HepG2 (cell line): ENCODE results near the gene EPS8L3. TPM values are rescaled to one million over a fixed set of nuclear protein-coding genes. Genes with fewer than 3 reads are reported as not detected.

Source experiments
- ATAC-seq: fragments of 200-7000 bp; cut with Tn5 transposase; 3 replicates; pipeline ENCODE4 v1.9.1; 2020; ENCODE audit warnings: mild to moderate bottlenecking, moderate library complexity
- BruUV-seq: library from RNA; stranded (reverse); fragments of 400-500 nt; replicated peaks from 2 replicates; lab custom pipeline; 2021; lab: Mats Ljungman, UMichigan
- CTCF ChIA-PET: fragments of 300-600 bp; formaldehyde crosslinking; extraction: SDS; loops from one replicate; lab custom pipeline; 2021; ENCODE audit warnings: low total read pairs, inconsistent platforms, low intra/inter-chr PET ratio; lab: Yijun Ruan, JAX
- POLR2A ChIA-PET: fragments of 350-600 bp; sonication (Branson Sonifier 250); formaldehyde crosslinking; loops from one replicate; lab custom pipeline; 2020; ENCODE audit warnings: antibody characterized with exemption, inconsistent platforms; lab: Yijun Ruan, JAX
- DNase-seq: peaks from one replicate; pipeline ENCODE4 v3.0.0-alpha.2; 2015; ENCODE audit warnings: low spot score
- FAIRE-seq: peaks from 3 replicates; lab custom pipeline; 2011; peaks lifted over from hg19 to GRCh38; lab: Jason Lieb, UNC
- H2AFZ ChIP-seq: one replicate; pipeline ENCODE4 v1.6.1; 2011; ENCODE audit warnings: low read length, inconsistent platforms
- H3K27ac ChIP-seq: fragments of 300-600 bp; 3 replicates; pipeline ENCODE4 v1.8.0; 2011; ENCODE audit warnings: mixed run types, mild to moderate bottlenecking, mixed read lengths, low read length, inconsistent platforms; ENCODE audit not compliant: insufficient read depth; ENCODE audit errors: extremely low read length
- H3K27me3 ChIP-seq, 2 experiments: fragments of 200-600 bp in 1 of 2; 2 replicates in 1 of 2; 3 replicates in 1 of 2; pipeline versions ENCODE4 v1.6.0 to v1.8.0; 2011; ENCODE audit warnings: low read length in 2 of 2, mild to moderate bottlenecking in 2 of 2, moderate library complexity in 2 of 2, inconsistent platforms in 1 of 2; ENCODE audit not compliant: insufficient read depth in 2 of 2, control insufficient read depth in 1 of 2
- H3K36me3 ChIP-seq, 2 experiments: fragments of 200-600 bp in 1 of 2; replicated peaks in 1 of 2; 2 replicates in 1 of 2; 3 replicates in 1 of 2; pipeline versions ENCODE4 v1.5.1 to v1.8.0; 2011; ENCODE audit warnings: low read length in 2 of 2, inconsistent platforms in 1 of 2; ENCODE audit not compliant: insufficient read depth in 2 of 2, control insufficient read depth in 1 of 2
- H3K4me1 ChIP-seq: 2 replicates; pipeline ENCODE4 v1.5.1; 2012; ENCODE audit warnings: low read length, inconsistent platforms; ENCODE audit not compliant: insufficient read depth
- H3K4me2 ChIP-seq: 2 replicates; pipeline ENCODE4 v1.6.0; 2011; ENCODE audit warnings: low read depth, low read length, inconsistent platforms
- H3K4me3 ChIP-seq, 3 experiments: fragments of 200-600 bp in 1 of 3; sonication (generic), shearing (Covaris generic) in 1 of 3; replicated peaks in 1 of 3; 2 replicates each; pipeline ENCODE4 v1.5.1; 2011 to 2016; ENCODE audit warnings: low read length in 3 of 3, inconsistent platforms in 2 of 3, low read depth in 2 of 3, mild to moderate bottlenecking in 2 of 3, control low read depth in 1 of 3, mixed read lengths in 1 of 3; ENCODE audit not compliant: insufficient read depth in 1 of 3
- H3K79me2 ChIP-seq: one replicate; pipeline ENCODE4 v1.6.1; 2011; ENCODE audit warnings: low read length, inconsistent platforms; ENCODE audit not compliant: insufficient read depth
- H3K9ac ChIP-seq: 2 replicates; pipeline ENCODE4 v1.6.0; 2011; ENCODE audit warnings: mild to moderate bottlenecking, low read depth, low read length, inconsistent platforms; ENCODE audit not compliant: insufficient read depth
- H3K9me3 ChIP-seq: 2 replicates; pipeline ENCODE4 v1.5.1; 2012; ENCODE audit warnings: mild to moderate bottlenecking, low read length
- H4K20me1 ChIP-seq: 2 replicates; pipeline ENCODE4 v1.6.0; 2011; ENCODE audit warnings: inconsistent platforms, mild to moderate bottlenecking, low read length, moderate library complexity; ENCODE audit not compliant: insufficient read depth
- BRF2 ChIP-seq: sonication (generic); formaldehyde crosslinking; IDR thresholded peaks from 2 replicates; pipeline ENCODE4 v1.8.1; 2022; ENCODE audit warnings: mild to moderate bottlenecking, missing genetic modification reagents
- CEBPB ChIP-seq: IDR thresholded peaks from 2 replicates; pipeline ENCODE4 v1.6.1; 2011; ENCODE audit warnings: low read depth, low read length, improper control_type of control experiment, borderline replicate concordance
- DZIP1 ChIP-seq: sonication (generic); formaldehyde crosslinking; IDR thresholded peaks from 2 replicates; pipeline ENCODE4 v1.5.0; 2020; ENCODE audit warnings: mild to moderate bottlenecking, missing genetic modification reagents
- HINFP ChIP-seq: sonication (generic); formaldehyde crosslinking; IDR thresholded peaks from 2 replicates; pipeline ENCODE4 v1.4.0; 2020; ENCODE audit warnings: low read depth, mild to moderate bottlenecking, missing genetic modification reagents
- NFIC ChIP-seq: IDR thresholded peaks from 2 replicates; pipeline ENCODE4 v1.6.1; 2012; ENCODE audit warnings: mild to moderate bottlenecking, low read length, inconsistent platforms
- POLR2G ChIP-seq: fragments of 200-400 bp; formaldehyde crosslinking; IDR thresholded peaks from 2 replicates; pipeline ENCODE4 v1.6.1; 2018; ENCODE audit warnings: mild to moderate bottlenecking, low read depth, low read length, moderate library complexity
- SMARCC2 ChIP-seq: fragments of 450-650 bp; IDR thresholded peaks from 2 replicates; pipeline ENCODE4 v1.6.1; 2017; ENCODE audit warnings: antibody characterized with exemption, mild to moderate bottlenecking
- ZNF10 ChIP-seq: sonication (generic); formaldehyde crosslinking; IDR thresholded peaks from 2 replicates; pipeline ENCODE4 v1.4.0; 2020; ENCODE audit warnings: mild to moderate bottlenecking, low read depth, missing genetic modification reagents, borderline replicate concordance
- ZNF121 ChIP-seq: sonication (generic); formaldehyde crosslinking; IDR thresholded peaks from 2 replicates; pipeline ENCODE4 v1.5.0; 2020; ENCODE audit warnings: mild to moderate bottlenecking, missing genetic modification reagents
- ZNF569 ChIP-seq: sonication (generic); formaldehyde crosslinking; IDR thresholded peaks from 2 replicates; pipeline ENCODE4 v1.5.0; 2020; ENCODE audit warnings: mild to moderate bottlenecking, missing genetic modification reagents, moderate library complexity, borderline replicate concordance
- ZNF674 ChIP-seq: sonication (generic); formaldehyde crosslinking; IDR thresholded peaks from 2 replicates; pipeline ENCODE4 v1.5.0; 2020; ENCODE audit warnings: low read depth, mild to moderate bottlenecking, missing genetic modification reagents
- ZNF746 ChIP-seq: sonication (generic); formaldehyde crosslinking; IDR thresholded peaks from 2 replicates; pipeline ENCODE4 v1.8.0; 2022; ENCODE audit warnings: mild to moderate bottlenecking, missing genetic modification reagents
- ZNF816 ChIP-seq: sonication (generic); formaldehyde crosslinking; IDR thresholded peaks from 2 replicates; pipeline ENCODE4 v1.8.0; 2022; ENCODE audit warnings: missing genetic modification reagents, mild to moderate bottlenecking, borderline replicate concordance
- ZSCAN22 ChIP-seq: sonication (generic); formaldehyde crosslinking; IDR thresholded peaks from 2 replicates; pipeline ENCODE4 v1.4.0; 2020; ENCODE audit warnings: mild to moderate bottlenecking, missing genetic modification reagents
- ZSCAN9 ChIP-seq: IDR thresholded peaks from 2 replicates; pipeline ENCODE4 v1.6.1; 2016; ENCODE audit warnings: borderline replicate concordance
- whole genome bisulfite sequencing: methylation state at CpG from one replicate; pipeline ENCODE4 v1.1.6; 2017; ENCODE audit warnings: low lambda C conversion rate; 5-methylcytosine and 5-hydroxymethylcytosine counted together
- in situ Hi-C: cut with HindIII; loops from 2 replicates; pipeline ENCODE4 v1.10.0; 2017; ENCODE audit warnings: low pct_unique_long_range_greater_than_20kb; ENCODE audit not compliant: extremely low pct_ligation_motif_present
- intact Hi-C: fragments of 100-400 bp; cut with micrococcal nuclease; formaldehyde crosslinking; loops from one replicate; pipeline ENCODE4 v1.10.0; 2022; ENCODE audit not compliant: unreplicated experiment
- polyA plus RNA-seq, 8 experiments: library from polyadenylated mRNA; depleted of rRNA in 3 of 8; stranded (reverse) in 7 of 8; unstranded in 1 of 8; fragments of >200 nt; fragmentation: Illumina TruSeq in 4 of 8; extraction: Trizol in 4 of 8; gene quantifications; 2 replicates each; pipeline versions ENCODE4 v1.2.1 to v1.2.3, GENCODE V29; 2011 to 2016; ENCODE audit warnings: low read depth in 4 of 8, missing spikeins in 1 of 8, mixed read lengths in 1 of 8; ENCODE audit not compliant: insufficient read depth in 1 of 8
- total RNA-seq, 5 experiments: library from RNA; depleted of rRNA; stranded (reverse); fragments of >200 nt; fragmentation: Illumina TruSeq; extraction: Trizol; gene quantifications; 2 replicates each; pipeline ENCODE4 v1.2.3, GENCODE V29; 2016; ENCODE audit warnings: low read depth in 1 of 5
- TF ChIP-seq, protein P1 (sequence below): sonication (generic); formaldehyde crosslinking; IDR thresholded peaks from 2 replicates; pipeline ENCODE4 v1.9.0; 2021; ENCODE audit warnings: missing genetic modification reagents, borderline replicate concordance

EPS8L3 gene
- total and polyA plus RNA-seq, 2 of the 13 experiments (the other 11 are each of a cell fraction or from before 2014, with no cell fraction given) = 18.2 to 106 TPM

DNA sequence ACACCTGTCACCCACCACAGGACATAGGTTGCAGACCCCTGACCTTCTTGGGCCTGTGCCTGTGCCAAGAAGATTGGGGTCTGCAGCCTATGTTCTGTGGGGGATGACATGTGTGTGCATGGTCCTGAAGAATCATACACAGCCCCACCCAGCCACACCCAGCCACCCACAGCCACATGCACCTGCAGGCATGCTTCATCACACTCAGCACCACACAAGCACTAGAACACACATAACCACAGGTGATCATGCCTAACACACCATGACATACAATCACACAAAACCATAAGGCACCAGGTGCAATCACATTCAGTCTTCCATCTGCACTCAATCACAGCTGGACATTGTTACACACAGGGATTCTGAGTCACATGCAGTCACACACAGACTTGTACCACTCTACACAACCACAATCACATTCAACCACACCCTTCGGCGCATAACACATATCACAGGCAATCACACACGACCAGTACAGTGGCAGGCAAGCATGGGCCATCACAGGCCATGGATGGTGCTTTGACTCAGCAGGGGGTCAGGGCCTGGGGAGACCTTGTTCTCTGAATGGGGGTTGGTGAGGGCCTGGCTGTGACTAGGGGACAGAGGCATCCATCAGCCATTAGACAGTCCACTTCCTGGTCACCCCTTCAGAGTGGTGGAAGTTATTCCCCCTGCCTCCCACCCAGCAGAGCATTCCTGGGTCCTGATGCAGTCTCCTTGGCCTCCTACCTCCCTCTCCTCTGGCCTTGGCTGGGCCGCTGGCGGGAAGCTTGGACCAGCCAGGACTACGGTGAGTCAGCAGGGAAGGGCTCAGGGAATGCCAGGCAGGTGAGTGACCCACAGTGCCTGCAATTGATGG lies 44.3 kb upstream of the EPS8L3 start:
- no peaks in the 10 kb centered on the region for H3K79me2 ChIP-seq
- H3K9me3 ChIP-seq = no peaks in the 10 kb centered on the region
- no peak overlapping the region for H3K9ac ChIP-seq
- no peak for DNase-seq
- H4K20me1 ChIP-seq = no peaks in the 10 kb centered on the region
- in situ Hi-C loops (no loop called here), intact Hi-C loops (no loop called here)
- BruUV-seq = no TSS peak
- H3K4me3 ChIP-seq = no peak overlapping the region
- no peak overlapping the region for H2AFZ ChIP-seq
- WGBS = 48% methylated on average over 4 of the region's 6 CpGs
- H3K36me3 ChIP-seq = no peaks in the 10 kb centered on the region
- H3K27me3 ChIP-seq = peaks cover 0 to 4% of the 10 kb centered on the region in 2 experiments; a peak in 2 of 5 replicates
- H3K27ac ChIP-seq = no peak overlapping the region
- no peaks in the 10 kb centered on the region for H3K4me1 ChIP-seq
- ATAC-seq = peak; percentile 57
- ChIA-PET CTCF (no interaction called here), POLR2A (no interaction called here)
- H3K4me2 ChIP-seq = no peak overlapping the region
- no peak for FAIRE-seq
- no peak for TF ChIP-seq ZNF816 (CRISPR knock-in tag)
- no peak for TF ChIP-seq ZNF569 (CRISPR knock-in tag)
- TF ChIP-seq DZIP1 (CRISPR knock-in tag) = no peak
- TF ChIP-seq ZSCAN9 = no peak
- TF ChIP-seq POLR2G = no peak
- TF ChIP-seq, protein P1, sequence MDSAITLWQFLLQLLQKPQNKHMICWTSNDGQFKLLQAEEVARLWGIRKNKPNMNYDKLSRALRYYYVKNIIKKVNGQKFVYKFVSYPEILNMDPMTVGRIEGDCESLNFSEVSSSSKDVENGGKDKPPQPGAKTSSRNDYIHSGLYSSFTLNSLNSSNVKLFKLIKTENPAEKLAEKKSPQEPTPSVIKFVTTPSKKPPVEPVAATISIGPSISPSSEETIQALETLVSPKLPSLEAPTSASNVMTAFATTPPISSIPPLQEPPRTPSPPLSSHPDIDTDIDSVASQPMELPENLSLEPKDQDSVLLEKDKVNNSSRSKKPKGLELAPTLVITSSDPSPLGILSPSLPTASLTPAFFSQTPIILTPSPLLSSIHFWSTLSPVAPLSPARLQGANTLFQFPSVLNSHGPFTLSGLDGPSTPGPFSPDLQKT (CRISPR knock-in tag) = no peak
- TF ChIP-seq ZSCAN22 (CRISPR knock-in tag) = no peak
- no peak for TF ChIP-seq ZNF746 (CRISPR knock-in tag)
- no peak for TF ChIP-seq CEBPB
- TF ChIP-seq ZNF121 = no peak
- no peak for TF ChIP-seq HINFP (CRISPR knock-in tag)
- TF ChIP-seq ZNF10 (CRISPR knock-in tag) = no peak
- no peak for TF ChIP-seq ZNF674 (CRISPR knock-in tag)
- TF ChIP-seq BRF2 (CRISPR knock-in tag) = no peak
- TF ChIP-seq SMARCC2 = no peak
- TF ChIP-seq NFIC = no peak
